ENCODE results near the gene WASL. TPM values are rescaled to one million over a fixed set of nuclear protein-coding genes. Genes with fewer than 3 reads are reported as not detected.
A peak's percentile ranks its signal among the peaks of the same experiment; 100 is the strongest.

WASL gene
- polyA plus RNA-seq, 3 donors: 1.6 to 3.9 (median 2.1) TPM

GRCh38 chr7:123690550-123690949 is 58.3 kb downstream of the WASL start:
- no peaks in the 10 kb centered on the region for H3K27me3 Mint-ChIP-seq (ENCODE audit: low read depth in 3 of 3)
- H3K4me2 ChIP-seq (replicated peaks; ENCODE audit: extremely low read depth, low read length, poor library complexity, severe bottlenecking): no peak overlapping the region
- H3K27ac Mint-ChIP-seq: no peak overlapping the region
- H3K9ac ChIP-seq (ENCODE audit: insufficient read depth, low read length, poor library complexity, severe bottlenecking): no peak overlapping the region
- intact Hi-C loops (cut with micrococcal nuclease): loop anchor here in 1 of 2 donors (10.0 kb wide), 1 partner anchor 54 kb away; the partner anchor contains the start of gene WASL
- WGBS (ENCODE audit: insufficient coverage): no CpG with 5 or more reads among the region's 2 CpGs
- H3K4me3 Mint-ChIP-seq: no peak overlapping the region
- H3K36me3 Mint-ChIP-seq: peaks cover 51 to 67% of the 10 kb centered on the region in 2 donors
- no peaks in the 10 kb centered on the region for H3K9me3 ChIP-seq (replicated peaks in 1 of 2; ENCODE audit: control insufficient read depth in 1 of 2, insufficient read depth in 1 of 2, low read length in 2 of 2)
- no peak overlapping the region for H3K27ac ChIP-seq (ENCODE audit: low read depth in 1 of 2, low read length in 2 of 2)
- TF ChIP-seq CTCF (IDR thresholded peaks at IDR 0.05): no peak
- H3K9me3 Mint-ChIP-seq: no peaks in the 10 kb centered on the region
- H2AFZ ChIP-seq (ENCODE audit: insufficient read depth, low read depth, low read length, poor library complexity, severe bottlenecking): no peak overlapping the region
- no peaks in the 10 kb centered on the region for H4K20me1 ChIP-seq (ENCODE audit: insufficient read depth, low read length)
- no peak for DNase-seq
- no peaks in the 10 kb centered on the region for H3K27me3 ChIP-seq (ENCODE audit: control insufficient read depth in 2 of 2, insufficient read depth in 2 of 2, low read length in 2 of 2)
- no peaks in the 10 kb centered on the region for H3K79me2 ChIP-seq (ENCODE audit: insufficient read depth, low read length)
- H3K4me3 ChIP-seq (replicated peaks in 1 of 3; ENCODE audit: low read depth in 2 of 3, low read length in 3 of 3): no peak overlapping the region
- peaks cover 63 to 93% of the 10 kb centered on the region in 2 donors for H3K36me3 ChIP-seq (replicated peaks in 1 of 2; ENCODE audit: control insufficient read depth in 1 of 2, insufficient read depth in 2 of 2, low read length in 2 of 2)
- H3K4me1 ChIP-seq (ENCODE audit: control insufficient read depth in 1 of 2, insufficient read depth in 2 of 2, low read length in 2 of 2): no peaks in the 10 kb centered on the region
- no peaks in the 10 kb centered on the region for H3K4me1 Mint-ChIP-seq

DNA sequence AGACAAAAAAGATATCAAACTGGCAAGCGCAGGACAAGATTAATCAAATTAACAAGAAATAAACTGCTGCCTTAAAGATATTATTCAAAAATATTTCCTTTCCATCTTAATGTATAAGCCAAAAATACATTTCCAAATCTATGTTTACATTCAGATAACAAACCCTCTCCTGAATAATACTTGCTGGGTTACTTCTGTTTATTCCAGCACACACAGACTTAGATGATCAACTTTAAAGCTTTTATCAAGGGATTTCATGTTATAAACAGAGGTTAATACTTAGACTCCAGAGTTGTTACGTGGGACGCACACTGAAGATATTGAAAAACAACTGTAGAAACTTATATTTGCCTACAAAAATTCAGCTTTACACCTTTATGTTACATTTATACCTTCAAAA is 59.6 kb downstream of the WASL start:
- H3K27ac Mint-ChIP-seq: peak overlapping the region in 1 of 7 donors; percentile 73
- Histone ChIP-seq H3K9me3 (replicated peaks in 1 of 2; ENCODE audit: control insufficient read depth in 1 of 2, insufficient read depth in 1 of 2, low read length in 2 of 2) (no peaks in the 10 kb centered on the region), H2AFZ (ENCODE audit: insufficient read depth, low read depth, low read length, poor library complexity, severe bottlenecking) (no peak overlapping the region), H3K4me3 (replicated peaks in 1 of 3; ENCODE audit: low read depth in 2 of 3, low read length in 3 of 3) (no peak overlapping the region), H3K27ac (ENCODE audit: low read depth in 1 of 2, low read length in 2 of 2) (no peak overlapping the region), H3K4me2 (replicated peaks; ENCODE audit: extremely low read depth, low read length, poor library complexity, severe bottlenecking) (no peak overlapping the region), H3K9ac (ENCODE audit: insufficient read depth, low read length, poor library complexity, severe bottlenecking) (no peak overlapping the region), H3K79me2 (ENCODE audit: insufficient read depth, low read length) (no peaks in the 10 kb centered on the region), H3K36me3 (replicated peaks in 1 of 2; ENCODE audit: control insufficient read depth in 1 of 2, insufficient read depth in 2 of 2, low read length in 2 of 2) (peaks cover 50 to 90% of the 10 kb centered on the region in 2 donors), H4K20me1 (ENCODE audit: insufficient read depth, low read length) (no peaks in the 10 kb centered on the region), H3K27me3 (ENCODE audit: control insufficient read depth in 2 of 2, insufficient read depth in 2 of 2, low read length in 2 of 2) (no peaks in the 10 kb centered on the region), H3K4me1 (ENCODE audit: control insufficient read depth in 1 of 2, insufficient read depth in 2 of 2, low read length in 2 of 2) (no peaks in the 10 kb centered on the region)
- H3K4me1 Mint-ChIP-seq: no peaks in the 10 kb centered on the region
- no peak for DNase-seq
- intact Hi-C loops (cut with micrococcal nuclease): no loop called here
- H3K4me3 Mint-ChIP-seq: no peak overlapping the region
- peaks cover 48 to 66% of the 10 kb centered on the region in 2 donors for H3K36me3 Mint-ChIP-seq
- H3K9me3 Mint-ChIP-seq: no peaks in the 10 kb centered on the region
- H3K27me3 Mint-ChIP-seq (ENCODE audit: low read depth in 3 of 3): no peaks in the 10 kb centered on the region
- WGBS (ENCODE audit: insufficient coverage): no CpG with 5 or more reads among the region's 3 CpGs
- no peak for TF ChIP-seq CTCF (IDR thresholded peaks at IDR 0.05)

Measured in CD14-positive monocyte (primary cell).